Measurements from ENCODE around the gene KRT23.

Gene KRT23

GRCh38 chr17:40910441-40910841, 27.0 kb downstream of the KRT23 start:
- H3K27ac ChIP-seq (replicated peaks), result no peak overlapping the region
- TF ChIP-seq GABPA (IDR thresholded peaks at IDR 0.05; ENCODE audit: low read depth), result no peak
- DNase-seq (ENCODE audit: low read depth in 1 of 2, low spot score in 1 of 2), result no peak
- H3K4me3 ChIP-seq (replicated peaks; ENCODE audit: insufficient read depth, low read length), result no peak overlapping the region
- H3K27me3 ChIP-seq (ENCODE audit: insufficient read depth, poor library complexity, severe bottlenecking), result no peaks in the 10 kb centered on the region

GRCh38 chr17:40909755-40910154, 27.7 kb downstream of the KRT23 start:
- DNase-seq (ENCODE audit: low read depth in 1 of 2, low spot score in 1 of 2), result no peak
- TF ChIP-seq POLR2AphosphoS5 (IDR thresholded peaks at IDR 0.05; ENCODE audit: low read depth) (no peak), CTCF (IDR thresholded peaks at IDR 0.05; ENCODE audit: insufficient read depth, low read length) (no peak), GABPA (IDR thresholded peaks at IDR 0.05; ENCODE audit: low read depth) (no peak), SPI1 (IDR thresholded peaks at IDR 0.05; ENCODE audit: borderline replicate concordance, low read depth) (no peak), REST (IDR thresholded peaks at IDR 0.05; ENCODE audit: insufficient replicate concordance, low read depth) (no peak)
- no peak overlapping the region for H3K27ac ChIP-seq (replicated peaks)
- no peak overlapping the region for H3K4me3 ChIP-seq (replicated peaks; ENCODE audit: insufficient read depth, low read length)
- H3K27me3 ChIP-seq (ENCODE audit: insufficient read depth, poor library complexity, severe bottlenecking), result no peaks in the 10 kb centered on the region

- Histone ChIP-seq H3K27ac (replicated peaks) (no peak overlapping the region), H3K4me3 (replicated peaks; ENCODE audit: insufficient read depth, low read length) (no peak overlapping the region)
Measured at GRCh38 chr17:40909351-40909750, 28.1 kb downstream of the KRT23 start.

GRCh38 chr17:40906613-40907012, 30.8 kb downstream of the KRT23 start:
- TF ChIP-seq CTCF (IDR thresholded peaks at IDR 0.05; ENCODE audit: insufficient read depth, low read length), result no peak
- peak; percentile 77 for TF ChIP-seq REST (IDR thresholded peaks at IDR 0.05; ENCODE audit: insufficient replicate concordance, low read depth)
- DNase-seq (ENCODE audit: low read depth in 1 of 2, low spot score in 1 of 2), result no peak
- Histone ChIP-seq H3K4me3 (replicated peaks; ENCODE audit: insufficient read depth, low read length) (no peak overlapping the region), H3K27ac (replicated peaks) (no peak overlapping the region), H3K27me3 (ENCODE audit: insufficient read depth, poor library complexity, severe bottlenecking) (no peaks in the 10 kb centered on the region)

More at GRCh38 chr17:40909351-40909750, 28.1 kb downstream of the KRT23 start:
- TF ChIP-seq CTCF (IDR thresholded peaks at IDR 0.05; ENCODE audit: insufficient read depth, low read length) (peak; percentile 37), SPI1 (IDR thresholded peaks at IDR 0.05; ENCODE audit: borderline replicate concordance, low read depth) (no peak)
- peak; percentile 42 to 70 for DNase-seq (ENCODE audit: low read depth in 1 of 2, low spot score in 1 of 2)
- H3K27me3 ChIP-seq (ENCODE audit: insufficient read depth, poor library complexity, severe bottlenecking), result no peaks in the 10 kb centered on the region

Measured in HL-60 (cell line).